ENCODE data around the gene KRT4. TPM values are rescaled to one million over a fixed set of nuclear protein-coding genes. Genes with fewer than 3 reads are reported as not detected.

KRT4 gene
- total RNA-seq, 2 donors from 2014 or later: 0.52 TPM; not detected in 1

- Histone ChIP-seq H3K36me3 (replicated peaks in 1 of 2; ENCODE audit: insufficient read depth in 1 of 2, low read depth in 2 of 2) (no peaks in the 10 kb centered on the region), H3K9me3 (no peaks in the 10 kb centered on the region), H3K27ac (no peak overlapping the region), H3K4me1 (no peaks in the 10 kb centered on the region), H3K4me3 (no peak overlapping the region), H3K27me3 (no peaks in the 10 kb centered on the region)
- intact Hi-C loops (cut with DNase I): no loop called here
- TF ChIP-seq POLR2A (IDR thresholded peaks at IDR 0.05) (no peak), CTCF (IDR thresholded peaks at IDR 0.05) (no peak)
- WGBS, 2 donors: 84 to 86% methylated on average over 2 of the region's 2 CpGs
- no peak for ATAC-seq
- DNase-seq: no peak
Observed at GRCh38 chr12:52778833-52779232, 35.1 kb downstream of the KRT4 start.

GRCh38 chr12:52777566-52777965, 36.4 kb downstream of the KRT4 start:
- 90 to 94% methylated on average over 3 to 4 of the region's 4 CpGs for WGBS, 2 donors

GRCh38 chr12:52776913-52777395, 37.0 kb downstream of the KRT4 start, which contains the start of gene KRT76:
Gene KRT76 (minus strand): TSS chr12:52777345. CDS start chr12:52777291, 54 bp downstream.
- WGBS, 2 donors: 70 to 78% methylated on average over 4 to 8 of the region's 8 CpGs
- H3K4me1 ChIP-seq: no peaks in the 10 kb centered on the region
- no peaks in the 10 kb centered on the region for H3K27me3 ChIP-seq
- no peaks in the 10 kb centered on the region for H3K36me3 ChIP-seq (replicated peaks in 1 of 2; ENCODE audit: insufficient read depth in 1 of 2, low read depth in 2 of 2)
- H3K27ac ChIP-seq: no peak within 1 kb of the TSS
- no peak for ATAC-seq
- no peak for DNase-seq
- no peaks in the 10 kb centered on the region for H3K9me3 ChIP-seq
- TF ChIP-seq CTCF (IDR thresholded peaks at IDR 0.05) (no peak), POLR2A (IDR thresholded peaks at IDR 0.05) (no peak)
- no peak within 1 kb of the TSS for H3K4me3 ChIP-seq
- intact Hi-C loops (cut with DNase I): no loop called here

More at GRCh38 chr12:52777566-52777965, 36.4 kb downstream of the KRT4 start:
- Histone ChIP-seq H3K27ac (no peak overlapping the region), H3K27me3 (no peaks in the 10 kb centered on the region), H3K9me3 (no peaks in the 10 kb centered on the region), H3K4me3 (no peak overlapping the region), H3K4me1 (no peaks in the 10 kb centered on the region), H3K36me3 (replicated peaks in 1 of 2; ENCODE audit: insufficient read depth in 1 of 2, low read depth in 2 of 2) (no peaks in the 10 kb centered on the region)
- ATAC-seq: no peak
- intact Hi-C loops (cut with DNase I): no loop called here
- TF ChIP-seq CTCF (IDR thresholded peaks at IDR 0.05) (no peak), POLR2A (IDR thresholded peaks at IDR 0.05) (no peak)
- DNase-seq: no peak

- ATAC-seq: no peak
- H3K27me3 ChIP-seq: no peaks in the 10 kb centered on the region
- no peak for TF ChIP-seq CTCF (IDR thresholded peaks at IDR 0.05)
- TF ChIP-seq POLR2A (IDR thresholded peaks at IDR 0.05): no peak
- H3K9me3 ChIP-seq: no peaks in the 10 kb centered on the region
- no peak overlapping the region for H3K27ac ChIP-seq
- no peaks in the 10 kb centered on the region for H3K4me1 ChIP-seq
- H3K36me3 ChIP-seq (replicated peaks in 1 of 2; ENCODE audit: insufficient read depth in 1 of 2, low read depth in 2 of 2): no peaks in the 10 kb centered on the region
- intact Hi-C loops (cut with DNase I): no loop called here
- no peak overlapping the region for H3K4me3 ChIP-seq
- 77 to 83% methylated on average over 5 of the region's 5 CpGs for WGBS, 2 donors
- DNase-seq: no peak
Observed at GRCh38 chr12:52776435-52776834, 37.5 kb downstream of the KRT4 start.

- Histone ChIP-seq H3K4me1 (no peaks in the 10 kb centered on the region), H3K27ac (no peak overlapping the region), H3K9me3 (no peaks in the 10 kb centered on the region), H3K4me3 (no peak overlapping the region), H3K27me3 (no peaks in the 10 kb centered on the region), H3K36me3 (replicated peaks in 1 of 2; ENCODE audit: insufficient read depth in 1 of 2, low read depth in 2 of 2) (no peaks in the 10 kb centered on the region)
- TF ChIP-seq POLR2A (IDR thresholded peaks at IDR 0.05) (no peak), CTCF (IDR thresholded peaks at IDR 0.05) (no peak)
- no peak for ATAC-seq
- WGBS, 2 donors: 71 to 72% methylated on average over 5 to 8 of the region's 8 CpGs
- DNase-seq: no peak
- intact Hi-C loops (cut with DNase I): no loop called here
Observed at GRCh38 chr12:52774629-52775250, 39.2 kb downstream of the KRT4 start.
